Measurements from ENCODE around the gene COL5A2.

The COL5A2 gene

DNA sequence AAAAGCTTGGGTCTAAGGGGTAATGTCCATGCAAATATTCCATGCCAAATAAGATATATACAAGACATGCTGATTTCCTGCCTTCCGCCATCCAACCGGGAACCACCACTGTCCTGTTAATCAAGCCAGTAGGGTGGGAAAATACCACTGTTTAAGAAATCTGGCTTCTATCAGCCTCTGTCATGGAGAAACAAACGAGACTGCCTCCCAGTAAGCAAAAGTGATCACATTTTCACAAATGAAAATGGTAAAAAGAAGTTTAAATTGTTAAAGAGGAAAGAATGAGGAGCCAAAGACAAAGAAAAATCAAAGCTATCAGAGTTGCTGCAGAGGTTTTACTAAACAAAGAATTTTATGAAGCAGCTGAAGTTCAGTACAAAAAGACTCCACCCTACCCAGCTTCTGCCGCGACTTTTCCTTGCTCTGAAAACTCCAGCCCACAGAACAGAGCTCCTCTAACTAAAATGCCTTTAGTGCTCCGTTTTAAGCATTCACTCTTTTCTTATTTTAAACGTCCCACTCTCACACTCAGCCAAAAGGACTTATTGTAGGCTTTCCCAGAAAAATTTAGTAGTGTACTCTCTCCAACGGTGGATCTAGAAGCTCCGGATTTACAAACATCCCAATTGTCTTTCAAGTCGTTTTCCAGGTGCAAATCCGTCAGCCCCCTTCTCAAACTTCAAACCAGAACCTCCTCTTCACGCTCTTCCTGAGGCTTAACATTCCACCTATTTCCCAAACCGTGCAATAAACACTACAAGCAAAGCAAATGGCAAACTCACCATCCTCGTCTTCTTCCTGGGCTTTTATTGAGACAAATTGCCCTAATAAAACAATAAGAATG, 613 bp downstream of the COL5A2 start:
- no peak for DNase-seq (ENCODE audit: low read depth in 2 of 2)

DNA sequence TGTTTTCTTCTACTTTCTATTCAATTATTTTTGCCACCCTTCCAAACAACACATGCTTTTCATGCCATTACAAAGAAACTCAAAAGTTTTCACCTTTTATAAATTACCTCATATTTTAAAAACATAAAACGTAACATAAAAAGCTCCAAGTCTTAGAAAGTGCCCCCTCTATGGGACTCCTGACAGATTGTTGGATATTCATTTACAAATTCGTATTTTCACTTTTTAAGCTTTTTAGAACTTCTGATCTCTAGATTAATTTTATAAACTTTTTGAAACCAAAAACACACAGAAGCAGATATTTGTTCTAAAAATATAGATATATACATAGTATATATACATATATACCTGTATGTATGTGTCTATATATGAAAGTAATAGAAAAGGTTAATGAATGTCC, 1.5 kb downstream of the COL5A2 start:
- DNase-seq (ENCODE audit: low read depth in 2 of 2), result no peak

DNA sequence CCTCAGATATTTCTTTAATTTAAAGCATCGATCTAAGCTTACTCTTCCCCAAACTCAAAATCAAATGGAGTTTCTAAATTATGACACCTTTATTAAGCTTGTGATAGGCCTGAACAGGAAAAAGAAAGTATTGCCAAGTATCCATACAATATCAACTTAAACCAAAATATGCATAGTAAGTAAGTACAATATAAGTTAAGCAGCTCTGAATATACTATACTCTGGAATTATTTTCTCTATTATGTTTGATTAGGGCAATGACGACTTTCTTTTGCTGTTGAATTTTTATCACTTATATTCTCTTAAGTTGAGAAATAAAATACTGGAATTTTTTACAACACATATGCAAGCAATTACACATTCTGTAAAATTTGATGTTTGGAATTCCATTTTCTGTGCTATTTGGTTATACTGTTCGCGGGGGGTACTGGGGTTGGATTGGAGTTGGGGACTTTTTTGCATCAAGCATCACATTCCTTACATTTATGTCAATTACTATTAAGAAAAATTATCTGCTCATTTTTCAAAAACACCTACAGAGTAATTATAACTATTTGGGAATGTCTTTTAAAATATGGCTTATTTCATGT, 2.2 kb downstream of the COL5A2 start:
- no peak for DNase-seq (ENCODE audit: low read depth in 2 of 2)

GRCh38 chr2:189176516-189176915, 3.0 kb downstream of the COL5A2 start:
- DNase-seq (ENCODE audit: low read depth in 2 of 2), result no peak

DNA sequence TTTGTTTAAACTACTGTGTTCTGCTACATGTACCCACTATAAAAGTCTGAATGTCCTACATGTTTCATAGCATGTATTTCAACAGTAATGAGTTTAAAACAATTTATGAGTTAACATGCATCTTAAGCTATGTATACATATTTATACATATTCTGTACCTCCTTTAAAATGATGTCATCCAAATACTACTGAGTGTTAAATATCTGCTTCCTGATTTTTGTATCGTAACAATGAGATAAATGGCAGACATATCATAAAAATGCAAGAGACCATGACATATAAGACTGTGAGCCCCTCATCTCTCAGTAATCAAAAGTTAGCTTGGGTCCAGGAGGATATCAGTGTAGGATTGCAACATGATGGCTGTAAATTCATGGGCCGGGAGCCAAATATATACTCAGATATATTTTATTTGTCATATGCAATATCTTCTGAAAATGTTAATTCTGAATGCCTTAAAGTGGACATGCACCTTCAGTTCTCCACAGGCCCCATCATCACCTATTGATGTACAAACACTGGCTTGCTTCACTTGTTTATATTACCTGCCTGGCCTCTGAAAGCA, 3.6 kb downstream of the COL5A2 start:
- no peak for DNase-seq (ENCODE audit: low read depth in 2 of 2)

DNA sequence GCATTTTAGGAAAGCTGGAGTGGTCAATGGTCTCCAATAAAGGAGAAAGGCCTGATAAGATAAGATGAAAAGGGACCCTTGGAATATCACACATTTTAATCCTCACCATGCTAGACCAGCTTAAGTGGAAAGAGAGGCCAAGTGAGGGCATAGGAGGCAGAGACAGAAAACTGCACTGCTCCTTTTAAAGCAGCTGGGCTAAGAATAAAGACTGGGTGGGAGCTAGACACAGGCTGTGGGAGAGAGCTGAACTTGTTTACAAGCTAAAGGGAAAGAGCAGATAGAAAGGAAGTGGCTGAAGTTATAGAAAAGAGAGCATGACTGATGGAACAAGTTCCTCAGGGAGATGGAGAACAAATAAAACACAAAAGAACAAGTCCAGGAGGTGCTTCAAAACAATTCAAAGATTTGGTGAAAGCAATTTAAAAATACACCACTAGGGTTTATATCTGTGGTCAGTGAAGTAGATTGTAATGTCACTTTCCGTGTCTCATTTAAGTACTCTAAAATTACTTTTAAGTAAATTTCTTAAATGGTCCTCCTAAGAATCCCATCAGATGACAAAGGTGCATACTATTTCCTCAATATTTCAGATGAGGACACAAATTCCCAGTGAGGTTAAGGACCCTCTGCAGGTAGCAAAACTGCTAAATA, 7.5 kb downstream of the COL5A2 start:
- no peak for DNase-seq (ENCODE audit: low read depth in 2 of 2)

GRCh38 chr2:189168856-189169499, 10.6 kb downstream of the COL5A2 start:
- no peak for DNase-seq (ENCODE audit: low read depth in 2 of 2)

DNA sequence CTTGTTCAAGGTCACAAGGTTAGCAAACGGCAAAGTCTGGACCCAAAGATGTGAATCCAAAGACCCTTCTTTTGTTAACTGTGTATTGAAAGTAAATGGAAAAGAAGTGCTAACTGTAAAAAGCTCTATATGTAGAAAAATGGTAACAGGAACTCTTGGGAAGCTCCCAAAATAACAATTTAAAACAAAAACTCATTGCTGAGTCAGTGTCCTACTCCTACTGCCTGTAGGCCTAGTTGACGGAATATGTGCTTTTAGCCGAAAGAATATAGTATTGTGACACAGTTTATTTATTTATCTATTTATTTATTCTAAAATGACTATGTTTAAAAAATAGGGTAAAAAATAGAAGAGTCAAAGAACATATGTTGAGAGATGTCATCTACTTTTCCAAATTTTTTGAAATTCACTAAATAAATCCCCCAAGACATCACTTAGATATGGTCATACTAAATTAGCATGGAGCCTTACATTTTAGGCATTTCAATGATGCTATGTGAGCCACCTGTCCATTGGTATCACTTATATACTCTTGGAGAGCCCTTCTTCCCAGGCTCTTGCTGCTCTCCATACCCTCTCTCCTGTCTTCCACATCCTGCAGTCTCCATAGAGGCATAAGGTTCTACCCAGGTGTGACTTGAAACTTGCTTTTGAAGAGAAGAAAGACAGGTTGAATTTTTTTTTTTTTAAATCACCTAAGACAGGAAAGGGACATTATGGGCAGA, 13.7 kb downstream of the COL5A2 start:
- DNase-seq (ENCODE audit: low read depth in 2 of 2), result no peak

GRCh38 chr2:189164746-189165145, 14.8 kb downstream of the COL5A2 start:
- DNase-seq (ENCODE audit: low read depth in 2 of 2), result no peak

GRCh38 chr2:189163889-189164288, 15.7 kb downstream of the COL5A2 start:
- no peak for DNase-seq (ENCODE audit: low read depth in 2 of 2)

DNA sequence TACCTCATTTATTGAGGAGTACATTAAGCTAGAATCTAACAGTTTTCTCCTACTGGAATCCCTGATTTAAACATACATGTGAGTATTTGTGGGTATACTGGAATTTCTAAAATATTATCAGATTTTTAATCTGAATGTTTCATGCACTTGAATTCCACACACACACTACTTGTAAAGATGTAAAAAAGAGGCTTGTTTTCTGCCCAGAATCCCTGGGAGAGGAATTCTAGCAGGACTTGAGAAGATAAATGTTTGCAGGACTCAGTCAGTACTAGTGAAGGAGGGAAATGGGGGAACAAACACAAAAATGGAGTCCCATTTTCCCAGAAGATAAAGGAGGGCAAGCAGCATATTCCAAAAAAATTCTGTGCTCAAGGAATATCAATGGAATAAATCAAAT, 17.0 kb downstream of the COL5A2 start:
- DNase-seq (ENCODE audit: low read depth in 2 of 2), result no peak

- DNase-seq (ENCODE audit: low read depth in 2 of 2), result no peak
Observed at GRCh38 chr2:189161894-189162293, 17.7 kb downstream of the COL5A2 start.

- DNase-seq (ENCODE audit: low read depth in 2 of 2), result no peak
Observed at GRCh38 chr2:189159717-189160116, 19.8 kb downstream of the COL5A2 start.

DNA sequence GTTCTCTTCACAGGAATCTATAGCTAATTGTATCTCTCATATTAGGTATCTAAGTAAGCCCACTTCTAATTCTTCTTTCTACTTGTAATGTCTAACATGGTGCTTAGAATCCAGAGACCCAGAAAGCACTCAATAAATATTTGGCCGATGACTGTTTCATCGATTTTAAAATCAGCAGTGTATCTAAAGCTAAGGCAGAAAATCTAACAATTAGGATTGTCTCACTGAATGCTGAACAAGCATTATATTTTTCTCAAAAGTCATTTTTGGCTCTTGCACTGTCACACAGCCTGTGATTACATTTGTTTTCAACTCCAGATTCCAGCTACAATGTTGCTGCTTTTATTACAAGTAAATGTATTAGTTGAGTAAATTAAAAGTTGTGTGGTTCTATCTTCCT, 20.3 kb downstream of the COL5A2 start:
- DNase-seq (ENCODE audit: low read depth in 2 of 2), result no peak

GRCh38 chr2:189157939-189158338, 21.6 kb downstream of the COL5A2 start:
- no peak for DNase-seq (ENCODE audit: low read depth in 2 of 2)

- DNase-seq (ENCODE audit: low read depth in 2 of 2), result no peak
Observed at GRCh38 chr2:189157456-189157855, 22.1 kb downstream of the COL5A2 start.

- no peak for DNase-seq (ENCODE audit: low read depth in 2 of 2)
Observed at GRCh38 chr2:189155795-189156194, 23.8 kb downstream of the COL5A2 start.

DNA sequence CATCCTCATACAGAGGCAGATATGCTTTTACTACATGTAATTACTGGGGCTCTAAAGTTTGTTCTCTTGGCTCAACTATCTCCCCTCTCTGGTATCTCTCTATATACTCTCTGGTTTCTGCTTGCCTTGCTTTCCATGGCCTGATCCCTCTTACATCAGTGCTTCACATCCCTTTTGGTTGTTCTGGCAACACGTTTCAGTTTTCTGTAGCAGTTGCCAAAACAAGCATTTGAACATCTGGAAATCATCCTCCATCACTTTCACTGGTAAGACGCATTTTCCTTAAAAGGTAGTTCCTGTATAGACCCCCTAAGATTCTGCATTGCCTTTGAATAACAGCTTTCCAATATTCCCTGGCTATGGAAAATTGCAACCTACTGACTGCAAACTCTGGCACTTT, 25.9 kb downstream of the COL5A2 start:
- no peak for DNase-seq (ENCODE audit: low read depth in 2 of 2)

- no peak for DNase-seq (ENCODE audit: low read depth in 2 of 2)
Observed at GRCh38 chr2:189152483-189152882, 27.1 kb downstream of the COL5A2 start.

DNA sequence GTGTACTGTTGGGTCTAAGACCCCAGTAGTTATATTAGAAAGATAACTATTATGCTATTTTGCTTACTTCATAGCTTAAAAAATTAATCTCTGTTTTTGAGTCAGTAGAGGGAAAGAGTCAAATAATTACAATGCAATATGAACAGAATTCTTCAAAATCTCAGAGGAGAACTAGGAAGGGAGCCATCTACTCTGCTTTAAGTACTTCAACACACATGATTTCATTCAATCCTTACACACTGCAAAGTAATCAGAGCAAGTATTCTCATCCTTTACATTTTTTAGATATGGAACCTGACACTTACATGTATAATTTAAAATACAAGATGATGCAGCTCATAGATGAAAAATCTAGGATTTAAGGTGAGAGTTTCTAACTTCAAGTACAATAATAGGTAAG, 27.7 kb downstream of the COL5A2 start:
- DNase-seq (ENCODE audit: low read depth in 2 of 2), result no peak

- no peak for DNase-seq (ENCODE audit: low read depth in 2 of 2)
Observed at GRCh38 chr2:189150033-189150432, 29.5 kb downstream of the COL5A2 start.

GRCh38 chr2:189147989-189148388, 31.6 kb downstream of the COL5A2 start:
- DNase-seq (ENCODE audit: low read depth in 2 of 2), result no peak

Data from stimulated activated CD8-positive, alpha-beta memory T cell treated with anti-CD3 and anti-CD28 coated beads, Interleukin-15, amount 100 ng/mL, for 48 hours (primary cell).